ENCODE data around the gene SLC25A31. TPM values are rescaled to one million over a fixed set of nuclear protein-coding genes. Genes with fewer than 3 reads are reported as not detected.

SLC25A31 gene
- total RNA-seq, 4 donors from 2014 or later, result 0.40 TPM; not detected in 3

DNA sequence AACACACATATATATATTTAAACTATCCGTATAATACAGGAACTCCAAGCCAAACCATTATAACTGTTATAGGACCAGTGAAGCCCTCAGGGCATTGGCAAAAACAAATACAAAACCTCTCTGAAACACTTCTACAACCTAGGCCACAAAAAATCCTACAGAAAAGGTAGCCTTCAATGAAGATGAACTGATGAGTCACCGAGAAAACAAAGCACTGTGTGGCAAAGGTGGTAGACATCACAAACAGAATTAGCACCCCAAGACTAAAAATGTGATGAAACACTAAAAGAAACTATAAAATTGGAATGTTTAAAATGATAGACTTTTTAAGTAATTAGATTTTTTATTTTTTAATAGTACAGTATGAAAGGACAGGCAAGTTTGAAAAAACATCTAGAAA is 46.4 kb downstream of the SLC25A31 start:
- no peak overlapping the region for H3K4me3 ChIP-seq (replicated peaks in 1 of 3)
- intact Hi-C loops (cut with DNase I), result no loop called here
- peaks cover 0 to 4% of the 10 kb centered on the region in 2 donors for H3K4me1 ChIP-seq
- TF ChIP-seq CTCF (IDR thresholded peaks at IDR 0.05), result no peak
- no peak for TF ChIP-seq POLR2A (IDR thresholded peaks at IDR 0.05)
- 90 to 93% methylated on average over 2 of the region's 2 CpGs for WGBS, 2 donors
- no peaks in the 10 kb centered on the region for H3K36me3 ChIP-seq
- H3K27me3 ChIP-seq, result no peaks in the 10 kb centered on the region
- no peak for DNase-seq
- H3K27ac ChIP-seq, result no peak overlapping the region
- H3K9me3 ChIP-seq, result no peaks in the 10 kb centered on the region

GRCh38 chr4:127777487-127777886 is 47.3 kb downstream of the SLC25A31 start:
- Histone ChIP-seq H3K27me3 (no peaks in the 10 kb centered on the region), H3K4me3 (replicated peaks in 1 of 3) (no peak overlapping the region), H3K9me3 (no peaks in the 10 kb centered on the region), H3K36me3 (no peaks in the 10 kb centered on the region), H3K27ac (no peak overlapping the region), H3K4me1 (peaks cover 0 to 4% of the 10 kb centered on the region in 2 donors)
- WGBS, 2 donors, result 78 to 79% methylated on average over 3 of the region's 3 CpGs
- intact Hi-C loops (cut with DNase I), result no loop called here
- no peak for DNase-seq
- TF ChIP-seq CTCF (IDR thresholded peaks at IDR 0.05), result no peak
- TF ChIP-seq POLR2A (IDR thresholded peaks at IDR 0.05), result no peak

GRCh38 chr4:127778102-127778501 is 47.9 kb downstream of the SLC25A31 start:
- DNase-seq, result no peak
- intact Hi-C loops (cut with DNase I), result no loop called here
- no peak for TF ChIP-seq POLR2A (IDR thresholded peaks at IDR 0.05)
- TF ChIP-seq CTCF (IDR thresholded peaks at IDR 0.05), result no peak
- Histone ChIP-seq H3K4me3 (replicated peaks in 1 of 3) (no peak overlapping the region), H3K4me1 (peaks cover 0 to 4% of the 10 kb centered on the region in 2 donors), H3K27me3 (no peaks in the 10 kb centered on the region), H3K9me3 (no peaks in the 10 kb centered on the region), H3K36me3 (no peaks in the 10 kb centered on the region), H3K27ac (no peak overlapping the region)
- 17 to 45% methylated on average over 2 of the region's 2 CpGs for WGBS, 2 donors

GRCh38 chr4:127780598-127780997 is 50.4 kb downstream of the SLC25A31 start:
- Histone ChIP-seq H3K27ac (no peak overlapping the region), H3K9me3 (no peaks in the 10 kb centered on the region), H3K4me3 (replicated peaks in 1 of 3) (no peak overlapping the region), H3K36me3 (no peaks in the 10 kb centered on the region), H3K27me3 (no peaks in the 10 kb centered on the region), H3K4me1 (peaks cover 0 to 4% of the 10 kb centered on the region in 2 donors)
- intact Hi-C loops (cut with DNase I), result no loop called here
- 96% methylated on average over 12 of the region's 12 CpGs for WGBS, 2 donors
- no peak for DNase-seq
- TF ChIP-seq POLR2A (IDR thresholded peaks at IDR 0.05) (no peak), CTCF (IDR thresholded peaks at IDR 0.05) (no peak)

DNA sequence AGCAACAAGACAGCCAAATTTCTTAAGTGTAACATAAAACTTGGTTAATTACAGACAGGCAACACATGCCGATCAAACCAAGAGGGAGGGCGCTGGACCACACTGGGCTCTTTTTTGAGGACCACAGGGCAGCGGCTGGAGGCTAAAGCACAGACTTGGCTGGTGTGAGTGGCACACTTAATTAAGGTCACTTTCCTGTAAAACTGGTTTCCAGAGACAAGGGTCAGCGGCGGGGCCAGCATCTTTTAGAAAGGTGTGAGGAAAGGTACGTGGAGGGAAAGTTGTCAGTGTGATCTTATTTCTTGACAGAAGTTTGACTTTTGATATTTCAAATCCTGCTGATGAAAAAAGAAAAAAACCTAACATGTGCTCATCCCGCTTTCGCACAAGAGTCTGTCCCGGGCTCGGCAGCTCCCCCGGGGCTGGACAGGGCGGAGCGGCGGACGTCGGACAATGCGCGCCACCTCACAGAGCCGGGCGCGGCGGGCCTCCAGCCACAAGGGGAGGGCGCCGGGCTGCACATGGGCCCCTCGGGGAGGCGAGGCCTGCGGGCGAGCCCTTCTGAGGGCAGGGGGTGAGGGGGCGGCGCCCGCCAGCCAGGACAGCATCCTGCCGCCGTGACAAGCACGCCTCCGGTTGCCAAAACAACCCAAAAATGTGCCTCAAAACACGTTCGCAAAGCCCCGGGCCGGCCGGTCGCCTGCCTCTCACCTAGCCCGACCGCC is 51.3 kb downstream of the SLC25A31 start:
- peaks cover 0 to 4% of the 10 kb centered on the region in 2 donors for H3K4me1 ChIP-seq
- no peaks in the 10 kb centered on the region for H3K9me3 ChIP-seq
- intact Hi-C loops (cut with DNase I), result no loop called here
- H3K36me3 ChIP-seq, result no peaks in the 10 kb centered on the region
- H3K27ac ChIP-seq, result peak overlapping the region in 2 of 3 donors; percentile 39 to 47
- peak overlapping the region; percentile 48 to 60 (median 51) for H3K4me3 ChIP-seq (replicated peaks in 1 of 3)
- 11 to 23% methylated on average over 18 to 41 of the region's 43 CpGs for WGBS, 2 donors
- DNase-seq, result peak; percentile 53 to 55
- H3K27me3 ChIP-seq, result no peaks in the 10 kb centered on the region
- TF ChIP-seq POLR2A (IDR thresholded peaks at IDR 0.05) (no peak), CTCF (IDR thresholded peaks at IDR 0.05) (no peak)

Measured in thyroid gland (tissue), 4 donors.